Cardiac ventricle fibroblast (primary cell): ENCODE results near the gene LRRC39. TPM values are rescaled to one million over a fixed set of nuclear protein-coding genes. Genes with fewer than 3 reads are reported as not detected.

ENCODE experiments used
- total RNA-seq: library from RNA; depleted of rRNA; stranded (reverse); fragments of >200 nt; gene quantifications from 2 replicates; pipeline ENCODE4 v1.2.3, GENCODE V29; 2015

The LRRC39 gene
- total RNA-seq = 0.37 TPM in 1 of 2 replicates, not detected in the other

DNA sequence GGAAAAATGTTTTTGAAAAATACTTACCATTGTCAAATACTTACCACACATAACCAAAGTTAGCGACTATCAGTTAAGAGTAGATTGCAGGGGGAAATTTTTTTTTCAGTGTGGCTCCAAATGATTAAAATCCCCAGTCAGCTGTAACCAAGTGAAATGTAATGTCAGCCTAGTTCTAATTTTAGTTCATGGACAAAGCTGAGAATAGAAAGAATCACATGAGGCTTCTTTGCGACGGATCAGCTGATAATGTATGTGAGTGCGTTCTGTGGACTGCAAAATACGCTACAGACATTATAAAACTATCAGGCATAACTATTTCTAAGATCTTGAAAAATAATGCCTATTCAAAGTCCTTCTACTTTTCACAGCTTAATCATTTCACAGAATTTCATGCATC lies at the start of gene LRRC39:
Gene LRRC39, minus strand, starts transcription at position 166 of the 400 bp plus-strand sequence. CDS start 9,740 bp downstream, outside the sequence.

GRCh38 chr1:100132566-100133477 lies 45.2 kb downstream of the LRRC39 start, which contains the start of the genes SASS6 and TRMT13:
Gene SASS6 (minus strand): TSS chr1:100132930. CDS start chr1:100132814, 116 bp downstream.
Gene TRMT13 (plus strand): TSS chr1:100133163. CDS start chr1:100133169, 6 bp downstream.

Other genes with a start within 250 kb of the LRRC39 start
- gene SLC35A3, start 208.3 kb downstream of the LRRC39 start, total RNA-seq = 15.2 and 22.3 TPM in 2 replicates
- 1.1 and 1.5 TPM in 2 replicates for gene SASS6, start 45.3 kb downstream of the LRRC39 start, total RNA-seq
- gene TRMT13, start 45.1 kb downstream of the LRRC39 start, total RNA-seq = 7.7 and 14.3 TPM in 2 replicates
- 7.2 and 9.8 TPM in 2 replicates for gene DBT, start 71.6 kb upstream of the LRRC39 start, total RNA-seq
- gene RTCA, start 88.0 kb upstream of the LRRC39 start, total RNA-seq = 21.0 and 26.8 TPM in 2 replicates
- 2.3 and 4.8 TPM in 2 replicates for gene CDC14A, start 174.2 kb upstream of the LRRC39 start, total RNA-seq